ENCODE results near the gene ADGRG3.

The ADGRG3 gene

DNA sequence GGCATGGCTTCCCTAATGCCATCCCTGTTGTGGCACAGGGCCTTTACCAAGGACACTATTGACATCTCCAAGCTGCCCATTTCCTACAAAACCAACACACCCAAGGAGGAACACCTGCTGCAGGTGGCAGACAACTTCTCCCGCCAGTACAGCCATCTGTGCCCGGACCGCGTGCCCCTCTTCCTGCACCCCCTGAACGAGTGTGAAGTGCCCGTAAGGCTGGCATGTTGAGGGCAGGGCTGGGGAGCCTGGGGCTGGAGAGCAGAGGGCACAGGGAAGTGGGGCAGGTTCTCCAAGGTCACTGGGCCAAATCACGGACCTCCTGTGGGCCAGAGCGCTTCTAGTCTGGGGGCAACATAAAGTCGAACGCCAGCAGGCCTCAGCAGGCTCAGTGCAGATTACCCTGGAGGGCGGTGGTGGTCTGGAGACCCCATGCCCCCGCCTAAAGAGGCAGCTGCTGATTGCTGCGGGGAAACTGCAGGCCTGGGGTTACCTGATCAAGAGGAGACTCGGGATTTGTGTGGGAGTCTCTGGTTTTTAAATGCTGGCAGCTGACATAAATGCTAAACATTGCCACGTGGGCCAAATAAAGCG lies 30.8 kb downstream of the ADGRG3 start:
- no peak overlapping the region for H3K27ac Mint-ChIP-seq
- H3K9me3 Mint-ChIP-seq, result no peaks in the 10 kb centered on the region
- no peaks in the 10 kb centered on the region for H3K36me3 Mint-ChIP-seq (ENCODE audit: low read depth)
- no peak overlapping the region for H3K4me3 Mint-ChIP-seq
- H3K4me1 Mint-ChIP-seq (ENCODE audit: low read depth), result peaks cover 4% of the 10 kb centered on the region
- H3K27me3 Mint-ChIP-seq, result no peaks in the 10 kb centered on the region
- DNase-seq, result no peak

- Mint-ChIP-seq H3K9me3 (no peaks in the 10 kb centered on the region), H3K27me3 (no peaks in the 10 kb centered on the region), H3K27ac (no peak overlapping the region), H3K4me3 (no peak overlapping the region), H3K4me1 (ENCODE audit: low read depth) (peaks cover 4% of the 10 kb centered on the region), H3K36me3 (ENCODE audit: low read depth) (no peaks in the 10 kb centered on the region)
- DNase-seq, result no peak
These were observed 31.4 kb downstream of the ADGRG3 start for GRCh38 chr16:57699481-57699880.

- Mint-ChIP-seq H3K4me3 (no peak overlapping the region), H3K9me3 (no peaks in the 10 kb centered on the region), H3K36me3 (ENCODE audit: low read depth) (no peaks in the 10 kb centered on the region), H3K4me1 (ENCODE audit: low read depth) (peaks cover 1% of the 10 kb centered on the region), H3K27me3 (no peaks in the 10 kb centered on the region), H3K27ac (peak overlapping the region; percentile 17)
- DNase-seq, result no peak
These were observed 31.8 kb downstream of the ADGRG3 start for GRCh38 chr16:57699899-57700298.

DNA sequence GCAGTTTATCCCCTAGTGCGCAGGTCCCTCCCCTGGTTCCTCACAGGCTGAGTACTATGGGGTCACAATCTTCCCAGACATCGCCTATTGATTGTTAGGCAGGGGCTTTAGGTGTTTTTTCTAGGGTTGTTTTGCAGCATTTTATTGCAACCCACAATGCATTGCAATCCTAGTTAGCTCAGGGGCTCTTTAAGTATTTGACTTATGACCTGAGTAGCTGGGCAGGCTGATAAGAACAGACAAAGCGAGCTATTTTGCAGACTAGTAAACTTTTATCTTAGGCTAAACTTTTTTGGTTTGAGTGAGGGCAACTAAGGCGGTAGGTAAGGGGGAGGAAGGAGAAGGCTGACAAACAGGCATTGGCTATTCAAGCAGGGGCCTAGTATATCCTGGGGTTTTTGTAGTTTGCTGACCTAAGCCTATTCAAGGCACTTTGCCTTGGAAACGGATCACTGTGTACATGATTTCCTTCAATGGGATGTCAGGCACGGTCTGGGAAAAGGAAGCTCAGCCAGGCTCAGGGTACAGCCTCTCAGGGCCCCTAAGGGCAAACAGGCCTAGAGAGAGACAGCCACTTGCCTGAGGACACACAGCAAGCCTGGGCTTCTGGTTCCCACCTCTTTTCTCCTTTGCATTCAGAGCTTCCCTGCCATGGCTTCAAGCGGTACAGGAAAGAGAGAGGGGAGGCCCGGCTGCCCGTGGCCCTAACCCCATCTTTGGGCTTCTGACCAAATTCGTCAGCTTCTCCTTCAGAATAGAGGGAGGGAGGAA lies 32.9 kb downstream of the ADGRG3 start:
- H3K4me1 Mint-ChIP-seq (ENCODE audit: low read depth), result no peaks in the 10 kb centered on the region
- H3K9me3 Mint-ChIP-seq, result no peaks in the 10 kb centered on the region
- no peaks in the 10 kb centered on the region for H3K36me3 Mint-ChIP-seq (ENCODE audit: low read depth)
- DNase-seq, result no peak
- H3K27me3 Mint-ChIP-seq, result no peaks in the 10 kb centered on the region
- no peak overlapping the region for H3K4me3 Mint-ChIP-seq
- H3K27ac Mint-ChIP-seq, result no peak overlapping the region

DNA sequence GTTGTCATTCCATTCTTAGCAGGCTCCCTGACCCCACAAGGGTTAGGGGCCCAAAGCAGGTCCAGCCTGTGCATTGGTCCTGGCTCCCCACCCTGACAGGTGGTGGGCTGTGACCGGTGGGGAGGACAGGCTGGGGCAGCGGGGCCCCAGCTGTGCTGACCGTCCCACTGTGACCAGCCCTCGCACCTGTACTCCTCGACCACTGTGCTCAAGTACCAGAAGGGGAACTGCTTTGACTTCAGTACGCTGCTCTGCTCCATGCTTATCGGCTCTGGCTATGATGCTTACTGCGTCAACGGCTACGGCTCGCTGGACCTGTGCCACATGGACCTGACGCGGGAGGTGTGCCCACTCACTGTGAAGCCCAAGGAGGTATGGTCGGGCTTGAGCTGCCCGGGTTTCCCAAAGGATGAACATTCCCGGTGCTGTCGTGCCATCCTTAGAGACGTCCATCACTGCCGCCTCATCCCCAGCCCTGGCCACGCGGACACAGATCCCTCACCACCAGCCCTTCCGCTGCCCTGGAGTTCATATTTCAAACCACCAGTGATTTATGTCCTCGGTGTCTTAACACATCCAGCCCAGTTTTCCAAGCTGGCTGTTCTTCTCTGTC lies 33.8 kb downstream of the ADGRG3 start:
- DNase-seq, result no peak
- no peaks in the 10 kb centered on the region for H3K36me3 Mint-ChIP-seq (ENCODE audit: low read depth)
- H3K9me3 Mint-ChIP-seq, result no peaks in the 10 kb centered on the region
- no peak overlapping the region for H3K27ac Mint-ChIP-seq
- no peak overlapping the region for H3K4me3 Mint-ChIP-seq
- H3K4me1 Mint-ChIP-seq (ENCODE audit: low read depth), result no peaks in the 10 kb centered on the region
- H3K27me3 Mint-ChIP-seq, result no peaks in the 10 kb centered on the region

- no peak overlapping the region for H3K4me3 Mint-ChIP-seq
- DNase-seq, result no peak
- peaks cover 7% of the 10 kb centered on the region for H3K4me1 Mint-ChIP-seq (ENCODE audit: low read depth)
- no peaks in the 10 kb centered on the region for H3K27me3 Mint-ChIP-seq
- H3K27ac Mint-ChIP-seq, result no peak overlapping the region
- no peaks in the 10 kb centered on the region for H3K9me3 Mint-ChIP-seq
- H3K36me3 Mint-ChIP-seq (ENCODE audit: low read depth), result no peaks in the 10 kb centered on the region
These were observed 35.4 kb downstream of the ADGRG3 start for GRCh38 chr16:57703416-57704010.

DNA sequence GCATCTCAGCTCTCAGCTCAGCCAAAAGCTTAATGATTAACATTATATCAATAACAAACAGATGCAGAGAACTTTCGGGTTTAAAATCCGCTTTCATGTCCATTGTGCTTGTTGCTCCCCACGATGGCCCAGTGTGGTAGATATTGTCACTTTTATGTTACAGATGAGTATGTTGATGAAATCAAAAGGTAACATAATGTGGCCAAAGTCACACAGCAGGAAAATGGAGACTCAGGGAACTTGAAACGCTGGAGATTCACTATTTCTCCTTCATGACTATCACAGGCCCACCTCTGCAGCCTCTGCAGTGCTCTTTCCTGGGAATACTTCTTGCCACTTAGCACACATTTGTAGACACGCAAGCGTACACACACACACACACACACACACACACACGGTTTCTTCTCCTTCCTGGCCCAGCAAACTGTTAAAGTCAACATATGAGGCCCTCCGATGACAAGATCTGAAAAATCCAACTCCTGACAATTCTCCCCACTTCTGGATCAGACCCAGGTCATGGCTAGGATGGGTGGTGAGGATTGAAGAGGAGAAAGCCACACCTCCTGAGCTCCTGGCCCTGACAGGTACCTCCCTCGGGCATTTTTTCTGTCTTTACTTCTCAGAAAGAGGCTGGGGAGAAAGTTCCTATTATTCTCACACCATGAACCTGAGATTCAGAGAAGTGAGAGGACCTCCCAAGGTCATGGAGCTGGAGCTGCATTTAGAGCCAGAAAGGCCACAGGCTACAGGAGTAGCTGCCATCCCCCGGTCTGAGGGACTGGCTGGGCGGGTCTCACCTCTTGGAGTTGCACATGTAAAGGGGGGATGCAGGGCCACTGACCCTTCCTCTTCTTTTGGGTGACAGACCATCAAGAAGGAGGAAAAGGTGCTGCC lies 36.2 kb downstream of the ADGRG3 start:
- Mint-ChIP-seq H3K27me3 (no peaks in the 10 kb centered on the region), H3K27ac (no peak overlapping the region), H3K4me1 (ENCODE audit: low read depth) (peaks cover 7% of the 10 kb centered on the region), H3K36me3 (ENCODE audit: low read depth) (no peaks in the 10 kb centered on the region), H3K4me3 (no peak overlapping the region), H3K9me3 (no peaks in the 10 kb centered on the region)
- no peak for DNase-seq

DNA sequence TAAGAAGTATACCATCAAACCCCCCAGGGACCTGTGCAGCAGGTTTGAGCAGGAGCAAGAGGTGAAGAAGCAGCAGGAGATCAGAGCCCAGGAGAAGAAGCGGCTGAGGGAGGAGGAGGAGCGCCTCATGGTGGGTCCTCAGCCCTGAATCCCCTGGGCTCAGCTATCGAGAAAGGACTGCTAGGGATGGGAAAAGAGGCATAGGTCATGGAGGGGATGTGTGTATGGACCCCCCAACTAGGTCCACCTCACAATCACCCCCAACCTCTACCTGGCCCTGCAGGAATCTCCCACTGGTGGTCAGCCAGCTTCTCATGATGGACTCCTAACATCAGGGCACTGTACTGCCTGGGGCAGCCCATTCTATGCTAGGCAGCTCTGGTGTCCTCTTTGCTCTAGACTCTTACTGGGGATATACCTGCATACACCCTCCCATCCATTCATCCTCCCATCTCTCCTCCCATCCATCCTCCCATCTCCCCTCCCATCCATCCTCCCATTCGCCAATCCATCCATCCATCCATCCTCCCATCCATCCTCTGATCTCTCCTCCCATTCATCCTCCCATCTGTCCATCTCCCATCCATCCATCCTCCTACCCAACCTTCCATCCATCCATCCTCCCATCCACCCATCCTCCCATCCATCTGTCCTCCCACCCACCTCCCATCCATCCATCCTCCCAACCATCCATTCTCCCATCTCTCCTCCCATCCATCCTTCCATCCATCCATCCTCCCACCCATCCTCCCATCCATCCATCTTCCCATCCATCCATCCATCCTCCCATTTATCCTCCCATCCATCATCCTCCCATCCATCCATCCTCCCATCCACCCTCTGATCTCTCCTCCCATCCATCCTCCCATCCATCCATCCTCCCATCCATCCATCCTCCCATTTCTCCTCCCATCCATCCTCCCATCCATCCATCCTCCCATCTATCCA lies 37.1 kb downstream of the ADGRG3 start:
- Mint-ChIP-seq H3K4me1 (ENCODE audit: low read depth) (peaks cover 7% of the 10 kb centered on the region), H3K36me3 (ENCODE audit: low read depth) (no peaks in the 10 kb centered on the region), H3K27me3 (no peaks in the 10 kb centered on the region), H3K4me3 (no peak overlapping the region), H3K9me3 (no peaks in the 10 kb centered on the region), H3K27ac (no peak overlapping the region)
- no peak for DNase-seq

DNA sequence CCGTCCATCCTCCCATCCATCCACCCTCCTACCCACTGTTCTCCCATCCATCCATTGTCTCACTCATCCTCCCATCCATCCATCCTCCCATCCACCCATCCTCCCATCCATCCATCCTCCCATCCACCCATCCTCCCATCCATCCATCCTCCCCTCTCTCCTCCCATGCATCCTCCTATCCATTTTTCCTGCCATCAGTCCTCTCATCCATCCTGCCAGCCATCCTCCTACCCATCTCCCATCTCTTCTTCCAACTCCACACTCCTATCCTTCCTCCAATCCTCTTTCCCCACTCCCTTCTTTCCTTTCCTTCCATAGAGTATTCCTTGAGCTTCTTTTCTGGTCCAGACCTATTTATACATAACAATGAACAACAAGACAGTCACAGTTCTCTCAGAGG lies 38.6 kb downstream of the ADGRG3 start:
- no peaks in the 10 kb centered on the region for H3K36me3 Mint-ChIP-seq (ENCODE audit: low read depth)
- H3K9me3 Mint-ChIP-seq, result no peaks in the 10 kb centered on the region
- H3K4me3 Mint-ChIP-seq, result no peak overlapping the region
- no peak for DNase-seq
- H3K27ac Mint-ChIP-seq, result no peak overlapping the region
- H3K4me1 Mint-ChIP-seq (ENCODE audit: low read depth), result peaks cover 7% of the 10 kb centered on the region
- no peaks in the 10 kb centered on the region for H3K27me3 Mint-ChIP-seq

DNA sequence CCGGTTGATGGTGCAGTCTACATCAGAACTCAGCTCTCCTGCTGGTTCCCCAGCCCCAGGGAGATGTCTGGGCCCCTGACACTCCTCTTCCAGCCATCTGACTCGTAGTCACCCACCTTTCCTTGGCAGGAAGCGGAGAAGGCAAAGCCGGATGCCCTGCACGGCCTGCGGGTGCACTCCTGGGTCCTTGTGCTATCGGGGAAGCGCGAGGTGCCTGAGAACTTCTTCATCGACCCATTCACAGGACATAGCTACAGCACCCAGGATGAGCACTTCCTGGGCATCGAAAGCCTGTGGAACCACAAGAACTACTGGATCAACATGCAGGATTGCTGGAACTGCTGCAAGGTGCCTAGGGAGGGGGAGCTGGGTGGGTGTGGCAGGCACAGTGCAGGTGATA lies 39.2 kb downstream of the ADGRG3 start:
- Mint-ChIP-seq H3K4me1 (ENCODE audit: low read depth) (peaks cover 11% of the 10 kb centered on the region), H3K36me3 (ENCODE audit: low read depth) (no peaks in the 10 kb centered on the region), H3K27me3 (no peaks in the 10 kb centered on the region), H3K4me3 (no peak overlapping the region), H3K27ac (no peak overlapping the region), H3K9me3 (no peaks in the 10 kb centered on the region)
- DNase-seq, result no peak

DNA sequence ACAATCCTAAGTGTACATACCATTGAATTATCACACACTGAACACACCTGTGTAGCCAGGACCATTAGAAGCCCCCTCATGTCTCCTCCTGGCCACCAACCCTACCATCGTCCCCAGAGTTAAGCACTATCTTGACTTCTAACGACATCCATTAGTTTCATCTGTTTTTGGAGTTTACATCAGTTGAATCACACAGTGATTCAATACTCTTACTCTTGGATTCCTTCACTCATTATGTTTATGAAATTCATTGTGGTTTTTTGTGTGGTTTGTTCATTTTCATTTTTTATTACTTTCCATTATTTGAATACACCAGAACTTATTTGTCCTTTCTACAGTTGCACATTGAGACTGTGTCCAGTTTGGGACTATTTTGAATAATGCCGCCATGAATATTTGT lies 40.1 kb downstream of the ADGRG3 start:
- Mint-ChIP-seq H3K9me3 (no peaks in the 10 kb centered on the region), H3K4me3 (no peak overlapping the region), H3K27me3 (no peaks in the 10 kb centered on the region), H3K4me1 (ENCODE audit: low read depth) (peaks cover 13% of the 10 kb centered on the region), H3K27ac (no peak overlapping the region), H3K36me3 (ENCODE audit: low read depth) (no peaks in the 10 kb centered on the region)
- no peak for DNase-seq

DNA sequence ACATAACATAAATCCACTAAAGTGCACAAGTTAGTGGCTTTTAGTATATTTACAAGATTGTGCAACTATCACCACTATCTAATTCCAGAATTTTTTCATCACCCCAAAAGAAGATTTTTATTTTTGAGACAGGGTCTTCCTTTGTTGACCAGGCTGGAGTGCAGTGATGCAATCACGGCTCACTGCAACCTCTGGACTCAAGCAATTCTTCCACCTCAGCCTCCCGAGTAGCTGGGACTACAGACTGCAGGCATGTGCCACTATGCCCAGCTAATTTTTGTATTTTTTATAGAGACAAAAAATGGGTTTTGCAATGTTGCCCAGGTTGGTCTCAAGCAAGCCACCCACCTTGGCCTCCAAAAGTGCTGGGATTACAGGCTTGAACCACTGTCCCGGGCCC lies 41.6 kb downstream of the ADGRG3 start:
- Mint-ChIP-seq H3K27me3 (no peaks in the 10 kb centered on the region), H3K27ac (no peak overlapping the region), H3K4me3 (no peak overlapping the region), H3K36me3 (ENCODE audit: low read depth) (no peaks in the 10 kb centered on the region), H3K4me1 (ENCODE audit: low read depth) (peaks cover 13% of the 10 kb centered on the region), H3K9me3 (no peaks in the 10 kb centered on the region)
- no peak for DNase-seq

GRCh38 chr16:57711346-57711745 lies 43.2 kb downstream of the ADGRG3 start:
- peaks cover 5% of the 10 kb centered on the region for H3K27me3 Mint-ChIP-seq
- H3K9me3 Mint-ChIP-seq, result no peaks in the 10 kb centered on the region
- peaks cover 13% of the 10 kb centered on the region for H3K4me1 Mint-ChIP-seq (ENCODE audit: low read depth)
- no peak overlapping the region for H3K4me3 Mint-ChIP-seq
- no peaks in the 10 kb centered on the region for H3K36me3 Mint-ChIP-seq (ENCODE audit: low read depth)
- no peak for DNase-seq
- no peak overlapping the region for H3K27ac Mint-ChIP-seq
